Prostate gland (tissue), 2 donors: ENCODE data around the gene ERCC6L2. TPM values are rescaled to one million over a fixed set of nuclear protein-coding genes. Genes with fewer than 3 reads are reported as not detected.

Experiments
- DNase-seq: peaks from one replicate; pipeline ENCODE4 v3.0.0-alpha.2; 2019; ENCODE audit warnings: low spot score
- H3K27ac ChIP-seq, 2 donors: fragments of 200-600 bp; sonication (generic); 2 replicates each; pipeline ENCODE4 v1.5.1; 2017 to 2019
- H3K27me3 ChIP-seq: fragments of 200-600 bp; sonication (generic); replicated peaks from 2 replicates; pipeline ENCODE4 v1.5.1; 2019; ENCODE audit not compliant: insufficient read depth
- H3K36me3 ChIP-seq, 2 donors: fragments of 200-600 bp; sonication (generic); 1 replicate in 1 of 2; 2 replicates in 1 of 2; pipeline versions ENCODE4 v1.5.1 to v1.8.1; 2017 to 2019
- H3K4me1 ChIP-seq: fragments of 200-600 bp; sonication (generic); replicated peaks from 2 replicates; pipeline ENCODE4 v1.5.1; 2019
- H3K4me3 ChIP-seq, 2 donors: fragments of 200-600 bp; sonication (generic); 2 replicates each; pipeline ENCODE4 v1.5.1; 2017 to 2019
- H3K9me3 ChIP-seq: fragments of 200-600 bp; sonication (generic); 2 replicates; pipeline ENCODE4 v1.5.1; 2017
- CTCF ChIP-seq, 4 experiments: fragments of 200-600 bp in 2 of 4; fragments of 450-650 bp in 2 of 4; sonication (generic) in 2 of 4; IDR thresholded peaks; 1 replicate in 3 of 4; 2 replicates in 1 of 4; pipeline ENCODE4 v1.5.1; 2016 to 2019; ENCODE audit warnings: antibody characterized with exemption in 4 of 4, mild to moderate bottlenecking in 2 of 4, moderate library complexity in 2 of 4
- POLR2A ChIP-seq: fragments of 450-650 bp; IDR thresholded peaks from one replicate; pipeline ENCODE4 v1.6.1; 2016; ENCODE audit warnings: antibody characterized with exemption, mild to moderate bottlenecking
- POLR2AphosphoS5 ChIP-seq: sonication (generic); formaldehyde crosslinking; IDR thresholded peaks from one replicate; pipeline ENCODE4 v1.6.1; 2017; ENCODE audit warnings: antibody characterized with exemption
- WGBS: methylation state at CpG from one replicate; pipeline ENCODE4 v1.1.5; 2018; 5-methylcytosine and 5-hydroxymethylcytosine counted together
- intact Hi-C: fragments of 100-400 bp; cut with DNase I; formaldehyde crosslinking; loops from one replicate; pipeline ENCODE4 v1.14.2; 2022
- total RNA-seq, 2 donors: library from RNA; depleted of rRNA; stranded (reverse); fragments of >200 nt; gene quantifications; one replicate each; pipeline ENCODE4 v1.1.0, GENCODE V29; 2016

ERCC6L2 gene
- total RNA-seq, 2 donors from 2014 or later, result 57.7 to 73.4 TPM

GRCh38 chr9:95874989-95875304 lies 544 bp upstream of the ERCC6L2 start:
- Histone ChIP-seq H3K4me3 (no peak overlapping the region), H3K9me3 (no peaks in the 10 kb centered on the region), H3K36me3 (no peaks in the 10 kb centered on the region), H3K27ac (no peak overlapping the region), H3K4me1 (no peaks in the 10 kb centered on the region), H3K27me3 (no peaks in the 10 kb centered on the region)
- DNase-seq, result peak; percentile 33
- WGBS, result 0% methylated on average over 20 of the region's 20 CpGs
- intact Hi-C loops, result loop anchor here (2.0 to 10.0 kb wide), 4 partner anchors 68 to 558 kb away; partner anchors contain the start of gene FANCC
- no peak for TF ChIP-seq POLR2AphosphoS5

GRCh38 chr9:95876138-95876444 lies 600 bp downstream of the ERCC6L2 start:
- Histone ChIP-seq H3K4me3 (no peak overlapping the region), H3K27ac (no peak overlapping the region), H3K36me3 (no peaks in the 10 kb centered on the region), H3K27me3 (no peaks in the 10 kb centered on the region), H3K9me3 (no peaks in the 10 kb centered on the region), H3K4me1 (peaks cover 3% of the 10 kb centered on the region)
- intact Hi-C loops, result loop anchor here (5.0 to 10.0 kb wide), 3 partner anchors 339 to 559 kb away; partner anchors contain the start of gene FANCC
- no peak for TF ChIP-seq CTCF (IDR thresholded peaks at IDR 0.05)
- TF ChIP-seq POLR2A, result no peak
- no peak for TF ChIP-seq POLR2AphosphoS5
- no peak for DNase-seq
- WGBS, result 2% methylated on average over 8 of the region's 9 CpGs

GRCh38 chr9:95876595-95876994 lies 1.1 kb downstream of the ERCC6L2 start:
- Histone ChIP-seq H3K27ac (no peak overlapping the region), H3K27me3 (no peaks in the 10 kb centered on the region), H3K4me1 (peaks cover 3% of the 10 kb centered on the region), H3K36me3 (no peaks in the 10 kb centered on the region), H3K4me3 (no peak overlapping the region), H3K9me3 (no peaks in the 10 kb centered on the region)
- DNase-seq, result no peak
- intact Hi-C loops, result loop anchor here (5.0 to 10.0 kb wide), 3 partner anchors 338 to 559 kb away; partner anchors contain the start of gene FANCC
- TF ChIP-seq POLR2AphosphoS5, result no peak
- no peak for TF ChIP-seq POLR2A
- TF ChIP-seq CTCF (IDR thresholded peaks at IDR 0.05), result no peak
- WGBS, result 24% methylated on average over 3 of the region's 3 CpGs

- H3K27me3 ChIP-seq, result no peaks in the 10 kb centered on the region
- no peak for DNase-seq
These were observed 2.5 kb downstream of the ERCC6L2 start for GRCh38 chr9:95877984-95878383.

GRCh38 chr9:95879591-95879990 lies 4.1 kb downstream of the ERCC6L2 start:
- no peak for TF ChIP-seq POLR2AphosphoS5
- TF ChIP-seq POLR2A, result no peak
- TF ChIP-seq CTCF (IDR thresholded peaks at IDR 0.05), result no peak
- Histone ChIP-seq H3K36me3 (no peaks in the 10 kb centered on the region), H3K27me3 (no peaks in the 10 kb centered on the region), H3K4me3 (no peak overlapping the region), H3K27ac (no peak overlapping the region), H3K9me3 (no peaks in the 10 kb centered on the region), H3K4me1 (peaks cover 5% of the 10 kb centered on the region)
- intact Hi-C loops, result loop anchor here (5.0 to 10.0 kb wide), 3 partner anchors 335 to 562 kb away; partner anchors contain the start of gene FANCC
- DNase-seq, result no peak

More at GRCh38 chr9:95877984-95878383, 2.5 kb downstream of the ERCC6L2 start:
- H3K36me3 ChIP-seq, result no peaks in the 10 kb centered on the region
- H3K9me3 ChIP-seq, result no peaks in the 10 kb centered on the region
- no peak for TF ChIP-seq POLR2AphosphoS5
- TF ChIP-seq CTCF (IDR thresholded peaks at IDR 0.05), result no peak
- no peak for TF ChIP-seq POLR2A
- intact Hi-C loops, result loop anchor here (5.0 to 10.0 kb wide), 3 partner anchors 337 to 561 kb away; partner anchors contain the start of gene FANCC
- no peak overlapping the region for H3K4me3 ChIP-seq
- WGBS, result 85% methylated on average over 1 of the region's 1 CpG
- H3K4me1 ChIP-seq, result peaks cover 5% of the 10 kb centered on the region
- H3K27ac ChIP-seq, result no peak overlapping the region
